OCI-LY7 (cell line): Measurements from ENCODE around the gene KCNJ14. TPM values are rescaled to one million over a fixed set of nuclear protein-coding genes. Genes with fewer than 3 reads are reported as not detected.

Experiments
- BruUV-seq: library from RNA; stranded (reverse); fragments of 400-500 nt; replicated peaks from 2 replicates; lab custom pipeline; 2021; lab: Mats Ljungman, UMichigan
- CTCF ChIA-PET: fragments of 300-600 bp; sonication (Branson Sonifier 250); formaldehyde crosslinking; loops from one replicate; lab custom pipeline; 2022; ENCODE audit warnings: antibody characterized with exemption; ENCODE audit not compliant: unreplicated experiment; lab: Charles Lee
- POLR2A ChIA-PET: fragments of 300-600 bp; sonication (Branson Sonifier 250); formaldehyde crosslinking; loops from one replicate; lab custom pipeline; 2022; ENCODE audit warnings: antibody characterized with exemption; lab: Charles Lee
- DNase-seq: peaks from one replicate; pipeline ENCODE4 v3.0.0-alpha.2; 2015; ENCODE audit warnings: low spot score
- H2AFZ ChIP-seq: fragments of 200-600 bp; sonication (generic), shearing (Covaris generic); 2 replicates; pipeline ENCODE4 v1.6.1; 2014; ENCODE audit warnings: mild to moderate bottlenecking, antibody characterized with exemption, low read length, moderate library complexity
- H3K27ac ChIP-seq: fragments of 200-600 bp; sonication (generic); 2 replicates; pipeline ENCODE4 v1.5.1; 2014; ENCODE audit warnings: mixed run types, low read depth, mild to moderate bottlenecking, moderate library complexity, low read length, inconsistent platforms; ENCODE audit not compliant: poor library complexity, severe bottlenecking
- H3K36me3 ChIP-seq: fragments of 200-600 bp; sonication (generic); 2 replicates; pipeline ENCODE4 v1.6.1; 2014; ENCODE audit warnings: mild to moderate bottlenecking, antibody characterized with exemption, low read length, moderate library complexity, mixed read lengths; ENCODE audit not compliant: insufficient read depth
- H3K4me1 ChIP-seq: fragments of 200-600 bp; sonication (generic); 2 replicates; pipeline ENCODE4 v1.5.1; 2014; ENCODE audit warnings: mild to moderate bottlenecking, low read length; ENCODE audit not compliant: insufficient read depth, poor library complexity, severe bottlenecking
- H3K4me2 ChIP-seq: fragments of 200-600 bp; sonication (generic); 2 replicates; pipeline ENCODE4 v1.6.1; 2014; ENCODE audit warnings: mild to moderate bottlenecking, low read length
- H3K4me3 ChIP-seq: fragments of 200-600 bp; sonication (generic); 2 replicates; pipeline ENCODE4 v1.5.1; 2014; ENCODE audit warnings: mild to moderate bottlenecking, low read depth, low read length; ENCODE audit not compliant: poor library complexity, severe bottlenecking
- H3K79me2 ChIP-seq: fragments of 200-600 bp; sonication (generic); 2 replicates; pipeline ENCODE4 v1.6.1; 2016; ENCODE audit warnings: low read depth, mild to moderate bottlenecking, low read length, moderate library complexity, mixed read lengths; ENCODE audit not compliant: insufficient read depth
- H3K9me2 ChIP-seq: fragments of 200-600 bp; sonication (generic); 2 replicates; pipeline ENCODE4 v1.6.1; 2016; ENCODE audit warnings: mild to moderate bottlenecking, low read length, mixed read lengths; ENCODE audit not compliant: insufficient read depth
- H3K9me3 ChIP-seq: fragments of 200-600 bp; sonication (generic); 2 replicates; pipeline ENCODE4 v1.6.1; 2014; ENCODE audit warnings: mild to moderate bottlenecking, mixed run types, low read length, mixed read lengths
- H4K20me1 ChIP-seq: fragments of 200-600 bp; sonication (generic); 2 replicates; pipeline ENCODE4 v1.6.1; 2014; ENCODE audit warnings: mild to moderate bottlenecking, antibody characterized with exemption, low read length, moderate library complexity, mixed read lengths; ENCODE audit not compliant: insufficient read depth
- CTCF ChIP-seq: fragments of 200-600 bp; sonication (generic); conservative IDR thresholded peaks from 2 replicates; pipeline ENCODE4 v1.5.1; 2014; ENCODE audit warnings: mild to moderate bottlenecking, antibody characterized with exemption, low read length, moderate library complexity, mixed read lengths
- EZH2phosphoT487 ChIP-seq: fragments of 200-600 bp; sonication (generic); IDR thresholded peaks from 2 replicates; pipeline ENCODE4 v1.6.1; 2018; ENCODE audit warnings: low read depth, borderline replicate concordance, mild to moderate bottlenecking, mixed run types, antibody characterized with exemption, low read length, moderate library complexity, mixed read lengths
- intact Hi-C: fragments of 100-400 bp; cut with micrococcal nuclease; formaldehyde crosslinking; loops from one replicate; pipeline ENCODE4 v1.10.0; 2022; ENCODE audit not compliant: unreplicated experiment
- total RNA-seq, 2 experiments: library from RNA; depleted of rRNA in 1 of 2; stranded (reverse); fragments of >200 nt in 1 of 2; shearing (Covaris generic) in 1 of 2; gene quantifications; 2 replicates each; pipeline ENCODE4 v1.2.3, GENCODE V29; 2014 to 2022

Gene KCNJ14
- total RNA-seq, 2 experiments from 2014 or later, result 0.85 to 2.6 TPM

GRCh38 chr19:48491793-48492123, 36.4 kb downstream of the KCNJ14 start:
- Histone ChIP-seq H3K27ac (no peak overlapping the region), H3K9me3 (no peaks in the 10 kb centered on the region), H2AFZ (no peak overlapping the region), H3K79me2 (no peaks in the 10 kb centered on the region), H3K4me2 (peak overlapping the region; percentile 63), H4K20me1 (no peaks in the 10 kb centered on the region), H3K36me3 (no peaks in the 10 kb centered on the region), H3K4me1 (peaks cover 31% of the 10 kb centered on the region), H3K4me3 (no peak overlapping the region), H3K9me2 (no peaks in the 10 kb centered on the region)
- no TSS peak for BruUV-seq
- POLR2A ChIA-PET, result no interaction called here
- TF ChIP-seq EZH2phosphoT487 (no peak), CTCF (no peak)
- CTCF ChIA-PET, result no interaction called here
- intact Hi-C loops, result loop anchor here (2.0 kb wide), 1 partner anchor 101 kb away; the partner anchor contains the start of gene KDELR1
- no peak for DNase-seq

GRCh38 chr19:48492925-48493717, 37.7 kb downstream of the KCNJ14 start:
- no peaks in the 10 kb centered on the region for H3K9me3 ChIP-seq
- CTCF ChIA-PET, result interaction anchor here (0.5 to 1.1 kb wide), 8 partner anchors 13 to 1662 kb away, joined by 3 to 11 read pairs (median 3); no protein-coding TSS in a partner anchor
- H2AFZ ChIP-seq, result peak overlapping the region; percentile 51; the same call in 1 of the 2 replicates
- peak overlapping the region; percentile 63 for H3K4me3 ChIP-seq
- BruUV-seq, result no TSS peak
- peaks cover 31% of the 10 kb centered on the region for H3K4me1 ChIP-seq
- TF ChIP-seq EZH2phosphoT487, result no peak
- no peak for TF ChIP-seq CTCF
- intact Hi-C loops, result loop anchor here (2.0 kb wide), 1 partner anchor 102 kb away; the partner anchor contains the start of gene KDELR1
- no peaks in the 10 kb centered on the region for H3K9me2 ChIP-seq
- peak; percentile 98 for DNase-seq
- no peaks in the 10 kb centered on the region for H3K36me3 ChIP-seq
- H3K79me2 ChIP-seq, result no peaks in the 10 kb centered on the region
- peak overlapping the region; percentile 69 for H3K4me2 ChIP-seq
- POLR2A ChIA-PET, result interaction anchor here (0.6 to 1.7 kb wide), 6 partner anchors 9 to 1435 kb away, joined by 3 to 9 read pairs (median 4); a partner anchor contains a TSS
- no peaks in the 10 kb centered on the region for H4K20me1 ChIP-seq
- H3K27ac ChIP-seq, result peak overlapping the region; percentile 41
